GM23248 (cell line): ENCODE data around the gene CCDC85C. TPM values are rescaled to one million over a fixed set of nuclear protein-coding genes. Genes with fewer than 3 reads are reported as not detected.
A peak's percentile ranks its signal among the peaks of the same experiment; 100 is the strongest.

Source experiments
- DNase-seq: peaks from one replicate; pipeline ENCODE4 v3.0.0-alpha.2; 2015
- H2AFZ ChIP-seq: fragments of 200-600 bp; sonication (generic); 2 replicates; pipeline ENCODE4 v1.6.1; 2016; ENCODE audit warnings: antibody characterized with exemption
- H3F3A ChIP-seq: fragments of 200-600 bp; sonication (generic); 2 replicates; pipeline ENCODE4 v1.6.1; 2016; ENCODE audit warnings: mild to moderate bottlenecking, antibody characterized with exemption, mixed run types; ENCODE audit not compliant: insufficient read depth
- H3K27ac ChIP-seq: fragments of 200-600 bp; sonication (generic); 2 replicates; pipeline ENCODE4 v1.5.1; 2016; ENCODE audit warnings: mild to moderate bottlenecking
- H3K27me3 ChIP-seq: fragments of 200-600 bp; sonication (generic); replicated peaks from 2 replicates; pipeline ENCODE4 v1.6.1; 2016; ENCODE audit warnings: mild to moderate bottlenecking; ENCODE audit not compliant: insufficient read depth
- H3K36me3 ChIP-seq: fragments of 200-600 bp; sonication (generic); 2 replicates; pipeline ENCODE4 v1.6.1; 2016; ENCODE audit warnings: low read depth, mild to moderate bottlenecking
- H3K4me1 ChIP-seq: fragments of 200-600 bp; sonication (generic); 2 replicates; pipeline ENCODE4 v1.6.1; 2016; ENCODE audit warnings: mild to moderate bottlenecking; ENCODE audit not compliant: insufficient read depth
- H3K4me2 ChIP-seq: fragments of 200-600 bp; sonication (generic); one replicate; pipeline ENCODE4 v1.6.1; 2016; ENCODE audit warnings: mild to moderate bottlenecking; ENCODE audit not compliant: unreplicated experiment
- H3K4me3 ChIP-seq: fragments of 200-600 bp; sonication (generic); 2 replicates; pipeline ENCODE4 v1.5.1; 2016; ENCODE audit warnings: mild to moderate bottlenecking
- H3K79me2 ChIP-seq: fragments of 200-600 bp; sonication (generic); 2 replicates; pipeline ENCODE4 v1.6.1; 2016; ENCODE audit warnings: mild to moderate bottlenecking; ENCODE audit not compliant: insufficient read depth
- H3K9ac ChIP-seq: fragments of 200-600 bp; sonication (generic); 2 replicates; pipeline ENCODE4 v1.6.1; 2016; ENCODE audit warnings: mild to moderate bottlenecking
- H3K9me2 ChIP-seq: fragments of 200-600 bp; sonication (generic); 2 replicates; pipeline ENCODE4 v1.6.1; 2016; ENCODE audit warnings: mixed run types, mild to moderate bottlenecking, moderate library complexity; ENCODE audit not compliant: insufficient read depth
- H3K9me3 ChIP-seq: fragments of 200-600 bp; sonication (generic); one replicate; pipeline ENCODE4 v1.6.1; 2017; ENCODE audit warnings: low read depth
- H4K20me1 ChIP-seq: fragments of 200-600 bp; sonication (generic); 2 replicates; pipeline ENCODE4 v1.6.0; 2016; ENCODE audit not compliant: insufficient read depth
- EZH2 ChIP-seq: fragments of 200-600 bp; sonication (generic); IDR thresholded peaks from 2 replicates; pipeline ENCODE4 v1.6.1; 2018; ENCODE audit warnings: antibody characterized with exemption, mild to moderate bottlenecking; ENCODE audit not compliant: insufficient read depth, poor library complexity, severe bottlenecking
- EZH2phosphoT487 ChIP-seq: fragments of 200-600 bp; sonication (generic); IDR thresholded peaks from 2 replicates; pipeline ENCODE4 v1.6.1; 2018; ENCODE audit warnings: antibody characterized with exemption, moderate library complexity, mild to moderate bottlenecking, low read depth; ENCODE audit not compliant: insufficient read depth
- WGBS, 2 experiments: methylation state at CpG; one replicate each; pipeline ENCODE4 v1.1.6; 2015 to 2017; ENCODE audit warnings: low lambda C conversion rate in 2 of 2, low coverage in 1 of 2; ENCODE audit errors: missing lambda C conversion rate in 2 of 2; 5-methylcytosine and 5-hydroxymethylcytosine counted together
- in situ Hi-C: fragments of 300-500 bp; cut with MboI; formaldehyde crosslinking; loops from 2 replicates; pipeline ENCODE4 v1.15.0; 2020
- polyA plus RNA-seq: library from polyadenylated mRNA; unstranded; fragments of >200 nt; fragmentation: Nextera tagmentation; extraction: Ambion mirVana; gene quantifications from 2 replicates; pipeline ENCODE4 v1.2.1, GENCODE V29; 2016
- total RNA-seq: library from RNA; depleted of rRNA; stranded (reverse); fragments of >200 nt; shearing (Covaris generic); gene quantifications from 2 replicates; pipeline ENCODE4 v1.2.3, GENCODE V29; 2014

Gene CCDC85C
- total and polyA plus RNA-seq, 2 experiments from 2014 or later, result 0.68 to 11.0 TPM

DNA sequence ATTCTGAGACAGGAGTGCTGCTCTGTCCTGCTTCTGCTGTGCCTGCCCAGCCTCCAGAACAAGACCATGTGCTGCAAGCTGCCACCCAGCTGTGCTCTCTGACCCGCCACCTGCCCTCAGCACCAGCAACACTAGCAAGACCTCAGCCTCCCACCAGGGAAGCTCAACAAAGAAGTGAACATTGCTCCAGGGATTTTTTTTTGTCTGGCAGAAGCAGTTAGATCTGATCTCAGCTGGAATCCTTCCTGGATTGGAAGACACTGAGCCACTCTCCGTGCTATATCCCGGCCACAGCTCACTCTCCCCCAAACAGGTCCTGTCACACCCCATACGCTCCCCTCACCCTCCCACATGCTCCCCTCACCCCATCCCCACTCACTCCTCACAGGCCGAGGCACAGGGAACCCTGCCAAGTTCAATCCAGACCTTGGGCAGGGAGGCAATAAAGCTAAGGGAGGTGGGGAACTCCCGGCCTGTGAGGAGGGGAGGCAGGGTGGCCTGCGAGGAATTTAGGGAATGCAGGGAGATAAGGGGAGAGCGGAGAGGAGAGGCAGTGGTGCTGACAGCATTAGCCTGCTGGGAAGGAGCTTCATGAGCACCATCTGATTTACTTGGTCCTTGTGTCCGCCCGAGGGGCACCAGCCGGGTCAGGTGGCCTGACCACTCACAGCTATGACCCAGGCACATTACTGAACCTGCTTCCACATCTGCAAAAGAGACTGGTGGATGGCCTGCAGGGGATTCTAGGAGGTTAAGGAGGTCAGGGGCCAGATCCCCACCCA, 29.7 kb downstream of the CCDC85C start:
- H3K36me3 ChIP-seq, result no peaks in the 10 kb centered on the region
- H3K9me2 ChIP-seq, result no peaks in the 10 kb centered on the region
- 38 to 47% methylated on average over 11 of the region's 11 CpGs for WGBS, 2 experiments
- H2AFZ ChIP-seq, result no peak overlapping the region
- H3K9me3 ChIP-seq, result no peaks in the 10 kb centered on the region
- peak overlapping the region; percentile 41; the same call in 1 of the 2 replicates for H3K4me3 ChIP-seq
- H3K9ac ChIP-seq, result no peak overlapping the region; the same call in 1 of the 2 replicates
- peak overlapping the region; percentile 52 for H3K4me2 ChIP-seq
- H3K27ac ChIP-seq, result no peak overlapping the region
- no peaks in the 10 kb centered on the region for H3F3A ChIP-seq
- H3K79me2 ChIP-seq, result no peaks in the 10 kb centered on the region
- no peaks in the 10 kb centered on the region for H4K20me1 ChIP-seq
- H3K27me3 ChIP-seq, result no peaks in the 10 kb centered on the region
- H3K4me1 ChIP-seq, result peaks cover 28% of the 10 kb centered on the region
- in situ Hi-C loops, result no loop called here
- peak; percentile 54 for DNase-seq
- no peak for TF ChIP-seq EZH2
- no peak for TF ChIP-seq EZH2phosphoT487

DNA sequence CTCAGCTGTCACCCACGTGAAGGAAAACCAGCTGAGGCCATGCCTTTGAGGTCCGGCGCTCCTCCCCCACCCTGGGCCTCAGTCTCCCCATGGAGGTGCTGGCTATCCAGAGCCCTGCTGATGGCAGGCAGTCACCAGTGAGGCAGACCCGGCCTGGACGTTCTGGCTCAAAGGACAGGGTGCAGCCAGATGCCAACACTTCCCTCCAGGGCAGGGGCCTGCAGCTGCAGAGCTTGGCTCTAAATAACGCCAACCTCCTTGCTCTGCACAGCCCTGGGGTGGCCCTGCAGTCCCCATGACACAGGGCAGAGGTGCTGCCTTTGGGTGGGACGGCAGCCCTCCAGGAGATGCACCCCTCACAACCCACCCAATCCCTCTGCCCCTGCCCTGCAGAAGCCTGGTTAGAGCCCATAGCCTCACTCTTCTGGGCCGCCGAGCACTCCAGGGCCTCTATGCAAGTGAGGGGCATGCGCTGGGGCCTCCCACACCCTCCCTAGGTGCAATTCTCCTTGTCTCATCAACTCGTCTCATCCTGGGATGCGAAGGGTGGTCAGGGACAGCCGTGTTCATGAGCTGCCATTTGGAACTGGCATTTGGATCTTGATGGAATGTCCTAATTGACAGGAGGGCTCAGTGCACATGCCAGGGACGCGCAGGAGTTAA, 30.4 kb downstream of the CCDC85C start:
- in situ Hi-C loops, result no loop called here
- Histone ChIP-seq H3K9ac (no peak overlapping the region), H3F3A (no peaks in the 10 kb centered on the region), H3K9me2 (no peaks in the 10 kb centered on the region), H3K27ac (no peak overlapping the region), H3K27me3 (no peaks in the 10 kb centered on the region), H3K4me2 (no peak overlapping the region), H2AFZ (no peak overlapping the region), H3K9me3 (no peaks in the 10 kb centered on the region), H3K79me2 (no peaks in the 10 kb centered on the region), H3K4me1 (peaks cover 20% of the 10 kb centered on the region), H3K36me3 (no peaks in the 10 kb centered on the region), H3K4me3 (no peak overlapping the region), H4K20me1 (no peaks in the 10 kb centered on the region)
- TF ChIP-seq EZH2 (no peak), EZH2phosphoT487 (no peak)
- WGBS, 2 experiments, result 85 to 89% methylated on average over 15 of the region's 15 CpGs
- no peak for DNase-seq

DNA sequence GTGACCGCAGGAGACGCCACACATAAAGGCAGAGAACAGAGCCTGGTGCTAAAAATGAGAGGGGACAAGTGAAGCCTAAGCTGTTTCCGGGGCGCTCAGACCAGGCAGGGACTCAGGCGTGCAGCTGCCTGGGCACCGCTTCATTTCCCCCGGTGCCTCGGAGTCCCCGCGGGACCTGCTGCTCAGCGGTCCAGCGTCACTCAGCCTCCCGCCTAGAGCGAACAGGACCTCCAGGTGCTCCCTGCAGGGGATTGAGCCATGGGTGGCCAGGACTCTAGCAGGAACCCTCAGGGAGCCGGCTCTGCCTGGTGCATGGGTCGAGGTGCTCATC, 31.0 kb downstream of the CCDC85C start:
- Histone ChIP-seq H3K4me3 (no peak overlapping the region), H3F3A (no peaks in the 10 kb centered on the region), H3K9ac (no peak overlapping the region), H3K27me3 (no peaks in the 10 kb centered on the region), H4K20me1 (no peaks in the 10 kb centered on the region), H2AFZ (no peak overlapping the region), H3K9me2 (no peaks in the 10 kb centered on the region), H3K9me3 (no peaks in the 10 kb centered on the region), H3K27ac (no peak overlapping the region), H3K4me1 (peaks cover 20% of the 10 kb centered on the region), H3K4me2 (no peak overlapping the region), H3K36me3 (no peaks in the 10 kb centered on the region), H3K79me2 (no peaks in the 10 kb centered on the region)
- WGBS, 2 experiments, result 86 to 88% methylated on average over 16 of the region's 16 CpGs
- in situ Hi-C loops, result no loop called here
- TF ChIP-seq EZH2phosphoT487, result no peak
- TF ChIP-seq EZH2, result no peak
- no peak for DNase-seq

DNA sequence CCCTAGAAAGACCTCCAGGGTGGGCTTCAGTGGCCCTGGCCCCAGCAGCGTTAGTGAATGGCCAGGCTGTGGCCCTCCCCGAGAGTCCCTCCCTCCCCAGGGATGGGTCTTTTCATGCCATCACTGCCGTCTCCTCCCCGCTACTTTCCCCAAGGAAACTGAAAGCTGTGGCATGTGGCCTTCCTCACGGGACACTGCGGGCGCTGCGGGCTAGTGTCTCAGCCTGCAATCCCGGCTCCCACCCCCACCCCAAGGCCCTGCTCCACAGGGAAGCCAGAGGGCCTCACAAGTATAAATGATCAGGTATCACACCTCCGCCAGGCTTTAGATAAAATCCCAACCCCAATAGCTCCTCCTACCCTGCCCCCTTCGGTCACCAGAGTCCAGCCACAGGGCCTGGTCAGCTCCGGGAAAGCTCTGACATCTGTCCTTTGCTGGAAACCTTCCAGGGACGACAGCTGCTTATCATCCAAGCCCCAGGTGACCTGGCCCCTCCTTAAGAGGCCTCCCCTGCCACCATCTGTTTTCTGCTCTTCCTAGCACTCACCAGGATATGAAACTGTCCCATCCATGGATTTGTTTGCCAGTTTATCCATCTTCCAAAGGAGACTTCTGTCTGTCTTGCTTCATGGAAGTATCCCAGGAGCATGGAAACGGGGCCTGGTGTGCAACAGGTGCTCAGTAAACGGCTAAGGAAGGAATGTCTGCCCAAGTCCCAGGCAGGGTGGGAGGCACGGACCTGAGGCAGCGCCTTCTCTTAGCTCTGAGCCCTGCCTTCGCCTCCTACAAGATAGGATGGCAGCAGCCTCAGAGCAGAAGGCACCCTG, 31.6 kb downstream of the CCDC85C start:
- peaks cover 20% of the 10 kb centered on the region for H3K4me1 ChIP-seq

More for the DNA sequence above, 31.6 kb downstream of the CCDC85C start:
- TF ChIP-seq EZH2phosphoT487, result no peak
- TF ChIP-seq EZH2, result no peak
- H3K9me2 ChIP-seq, result no peaks in the 10 kb centered on the region
- H3F3A ChIP-seq, result no peaks in the 10 kb centered on the region
- H2AFZ ChIP-seq, result no peak overlapping the region
- no peaks in the 10 kb centered on the region for H3K9me3 ChIP-seq
- DNase-seq, result no peak
- no peak overlapping the region for H3K9ac ChIP-seq
- 78% methylated on average over 17 to 18 of the region's 18 CpGs for WGBS, 2 experiments
- no peak overlapping the region for H3K27ac ChIP-seq
- in situ Hi-C loops, result no loop called here
- H3K27me3 ChIP-seq, result no peaks in the 10 kb centered on the region
- no peak overlapping the region for H3K4me3 ChIP-seq
- H3K36me3 ChIP-seq, result no peaks in the 10 kb centered on the region
- H3K4me2 ChIP-seq, result no peak overlapping the region
- no peaks in the 10 kb centered on the region for H4K20me1 ChIP-seq
- H3K79me2 ChIP-seq, result no peaks in the 10 kb centered on the region
